Heart left ventricle (tissue), 13 donors: ENCODE measurements around the gene POU3F1.

ENCODE experiments used
- CTCF ChIP-seq, 12 donors: fragments of 200-600 bp; sonication (generic) in 4 of 12; IDR thresholded peaks; one replicate each; pipeline versions ENCODE4 v1.5.0 to v1.8.0; 2018 to 2022; ENCODE audit warnings: antibody characterized with exemption in 12 of 12, mild to moderate bottlenecking in 5 of 12
- POLR2A ChIP-seq, 2 donors: fragments of 450-650 bp; IDR thresholded peaks; one replicate each; pipeline ENCODE4 v1.6.1; 2017; ENCODE audit warnings: antibody characterized with exemption in 2 of 2, mild to moderate bottlenecking in 2 of 2, moderate library complexity in 2 of 2
- donor health status: ischemic (EF 13 %, LVEDD 7.1; RV severe dilation, severe dysfunction).
- donor health status: DM: no; HTN: yes; CAD: no.
- donor health status: DM: no; HTN: no; CAD: no.
- donor health status: ischemic (EF 25% LVEDD 6.9; RV normal size, moderate dysfunction).
- donor health status: ischemic (EF 25% LVEDD 5.7; RV mildly dilated, moderate dysfunction).
- donor health status: ischemic (EF 35%, LVEDD 5.7; RV mildly dilated, moderate dysfunction).
- donor health status: nonischemic (EF 11% LVEDD 7.7; RV severe dilation, severe dysfunction).
- donor health status: DM: yes; HTN: yes; CAD: no.
- donor health status: PGD.
- donor health status: ischemic (EF 29% LVEDD 5.4; RV normal size, mild dysfunction).
- donor health status: nonischemic (EF 23%, LVEDD 6.1; RV moderate dilation, normal function).

GRCh38 chr1:38015978-38016725 is 30.4 kb downstream of the POU3F1 start:
- TF ChIP-seq POLR2A (IDR thresholded peaks at IDR 0.05) (no peak), CTCF (IDR thresholded peaks at IDR 0.05) (peak in 1 of 12 donors; percentile 12)
